C4-2B (cell line): ENCODE measurements around the gene SLC10A3.

Experiments
- ZFX ChIP-seq: fragments of 450-650 bp; IDR thresholded peaks from 2 replicates; pipeline ENCODE4 v1.6.1; 2017
- TF ChIP-seq, protein P1 (sequence below): fragments of 450-650 bp; conservative IDR thresholded peaks from 2 replicates; pipeline ENCODE4 v1.5.1; 2017; ENCODE audit warnings: mild to moderate bottlenecking

DNA sequence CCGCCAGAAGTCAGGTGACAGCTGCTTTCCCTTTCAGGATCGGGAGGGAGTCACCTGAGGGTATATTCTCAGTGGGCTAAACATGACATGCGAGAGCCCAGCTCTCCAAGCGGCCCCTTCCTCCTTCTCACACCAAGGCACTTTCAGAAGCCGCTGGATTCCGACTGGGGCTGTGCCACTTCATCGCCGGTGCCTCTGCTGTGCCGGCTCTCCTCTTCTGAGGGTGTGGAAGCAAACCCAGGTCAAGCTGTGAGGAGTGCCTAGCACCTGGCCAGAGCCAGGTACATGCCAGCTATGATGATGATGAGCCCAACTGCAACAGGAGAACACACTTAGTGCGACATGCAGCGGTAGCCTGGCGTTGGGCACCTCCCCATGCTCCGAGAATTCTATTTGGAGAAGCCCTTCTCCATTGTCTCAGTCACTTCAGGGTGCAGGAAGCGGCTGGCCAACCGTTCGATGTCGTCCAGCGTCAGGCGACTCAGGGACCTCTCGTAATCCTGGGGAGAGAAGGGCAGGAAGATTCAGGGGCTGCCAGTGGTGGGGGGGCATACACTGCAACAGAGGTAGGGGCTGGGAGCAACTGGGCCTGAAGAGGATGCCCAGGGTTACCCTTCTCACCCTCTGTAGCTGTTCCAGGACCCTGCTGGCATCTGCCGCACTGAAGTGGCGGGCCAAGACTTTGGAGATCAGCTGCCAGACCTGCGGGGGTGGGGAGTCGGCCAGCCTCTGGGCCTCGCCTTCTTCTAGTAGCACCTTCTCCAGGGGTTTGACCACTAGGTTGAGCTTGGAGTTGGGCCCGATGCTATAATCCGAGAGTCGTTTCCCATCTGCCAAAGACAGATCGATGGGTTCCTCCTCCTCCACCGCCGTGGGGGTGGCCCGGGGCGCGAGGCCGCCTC lies 5.0 kb downstream of the SLC10A3 start:
- TF ChIP-seq, protein P1, sequence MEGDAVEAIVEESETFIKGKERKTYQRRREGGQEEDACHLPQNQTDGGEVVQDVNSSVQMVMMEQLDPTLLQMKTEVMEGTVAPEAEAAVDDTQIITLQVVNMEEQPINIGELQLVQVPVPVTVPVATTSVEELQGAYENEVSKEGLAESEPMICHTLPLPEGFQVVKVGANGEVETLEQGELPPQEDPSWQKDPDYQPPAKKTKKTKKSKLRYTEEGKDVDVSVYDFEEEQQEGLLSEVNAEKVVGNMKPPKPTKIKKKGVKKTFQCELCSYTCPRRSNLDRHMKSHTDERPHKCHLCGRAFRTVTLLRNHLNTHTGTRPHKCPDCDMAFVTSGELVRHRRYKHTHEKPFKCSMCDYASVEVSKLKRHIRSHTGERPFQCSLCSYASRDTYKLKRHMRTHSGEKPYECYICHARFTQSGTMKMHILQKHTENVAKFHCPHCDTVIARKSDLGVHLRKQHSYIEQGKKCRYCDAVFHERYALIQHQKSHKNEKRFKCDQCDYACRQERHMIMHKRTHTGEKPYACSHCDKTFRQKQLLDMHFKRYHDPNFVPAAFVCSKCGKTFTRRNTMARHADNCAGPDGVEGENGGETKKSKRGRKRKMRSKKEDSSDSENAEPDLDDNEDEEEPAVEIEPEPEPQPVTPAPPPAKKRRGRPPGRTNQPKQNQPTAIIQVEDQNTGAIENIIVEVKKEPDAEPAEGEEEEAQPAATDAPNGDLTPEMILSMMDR, result no peak
- no peak for TF ChIP-seq ZFX
